OCI-LY7 (cell line): ENCODE results near the gene RPLP2. TPM values are rescaled to one million over a fixed set of nuclear protein-coding genes. Genes with fewer than 3 reads are reported as not detected.

Experiments used
- BruUV-seq: library from RNA; stranded (reverse); fragments of 400-500 nt; replicated peaks from 2 replicates; lab custom pipeline; 2021; lab: Mats Ljungman, UMichigan
- CTCF ChIA-PET: fragments of 300-600 bp; sonication (Branson Sonifier 250); formaldehyde crosslinking; loops from one replicate; lab custom pipeline; 2022; ENCODE audit warnings: antibody characterized with exemption; ENCODE audit not compliant: unreplicated experiment; lab: Charles Lee
- POLR2A ChIA-PET: fragments of 300-600 bp; sonication (Branson Sonifier 250); formaldehyde crosslinking; loops from one replicate; lab custom pipeline; 2022; ENCODE audit warnings: antibody characterized with exemption; lab: Charles Lee
- DNase-seq: peaks from one replicate; pipeline ENCODE4 v3.0.0-alpha.2; 2015; ENCODE audit warnings: low spot score
- H2AFZ ChIP-seq: fragments of 200-600 bp; sonication (generic), shearing (Covaris generic); 2 replicates; pipeline ENCODE4 v1.6.1; 2014; ENCODE audit warnings: mild to moderate bottlenecking, antibody characterized with exemption, low read length, moderate library complexity
- H3K27ac ChIP-seq: fragments of 200-600 bp; sonication (generic); 2 replicates; pipeline ENCODE4 v1.5.1; 2014; ENCODE audit warnings: mixed run types, low read depth, mild to moderate bottlenecking, moderate library complexity, low read length, inconsistent platforms; ENCODE audit not compliant: poor library complexity, severe bottlenecking
- H3K36me3 ChIP-seq: fragments of 200-600 bp; sonication (generic); 2 replicates; pipeline ENCODE4 v1.6.1; 2014; ENCODE audit warnings: mild to moderate bottlenecking, antibody characterized with exemption, low read length, moderate library complexity, mixed read lengths; ENCODE audit not compliant: insufficient read depth
- H3K4me1 ChIP-seq: fragments of 200-600 bp; sonication (generic); 2 replicates; pipeline ENCODE4 v1.5.1; 2014; ENCODE audit warnings: mild to moderate bottlenecking, low read length; ENCODE audit not compliant: insufficient read depth, poor library complexity, severe bottlenecking
- H3K4me2 ChIP-seq: fragments of 200-600 bp; sonication (generic); 2 replicates; pipeline ENCODE4 v1.6.1; 2014; ENCODE audit warnings: mild to moderate bottlenecking, low read length
- H3K4me3 ChIP-seq: fragments of 200-600 bp; sonication (generic); 2 replicates; pipeline ENCODE4 v1.5.1; 2014; ENCODE audit warnings: mild to moderate bottlenecking, low read depth, low read length; ENCODE audit not compliant: poor library complexity, severe bottlenecking
- H3K79me2 ChIP-seq: fragments of 200-600 bp; sonication (generic); 2 replicates; pipeline ENCODE4 v1.6.1; 2016; ENCODE audit warnings: low read depth, mild to moderate bottlenecking, low read length, moderate library complexity, mixed read lengths; ENCODE audit not compliant: insufficient read depth
- H3K9me2 ChIP-seq: fragments of 200-600 bp; sonication (generic); 2 replicates; pipeline ENCODE4 v1.6.1; 2016; ENCODE audit warnings: mild to moderate bottlenecking, low read length, mixed read lengths; ENCODE audit not compliant: insufficient read depth
- H3K9me3 ChIP-seq: fragments of 200-600 bp; sonication (generic); 2 replicates; pipeline ENCODE4 v1.6.1; 2014; ENCODE audit warnings: mild to moderate bottlenecking, mixed run types, low read length, mixed read lengths
- H4K20me1 ChIP-seq: fragments of 200-600 bp; sonication (generic); 2 replicates; pipeline ENCODE4 v1.6.1; 2014; ENCODE audit warnings: mild to moderate bottlenecking, antibody characterized with exemption, low read length, moderate library complexity, mixed read lengths; ENCODE audit not compliant: insufficient read depth
- EZH2phosphoT487 ChIP-seq: fragments of 200-600 bp; sonication (generic); IDR thresholded peaks from 2 replicates; pipeline ENCODE4 v1.6.1; 2018; ENCODE audit warnings: low read depth, borderline replicate concordance, mild to moderate bottlenecking, mixed run types, antibody characterized with exemption, low read length, moderate library complexity, mixed read lengths
- intact Hi-C: fragments of 100-400 bp; cut with micrococcal nuclease; formaldehyde crosslinking; loops from one replicate; pipeline ENCODE4 v1.10.0; 2022; ENCODE audit not compliant: unreplicated experiment
- total RNA-seq, 2 experiments: library from RNA; depleted of rRNA in 1 of 2; stranded (reverse); fragments of >200 nt in 1 of 2; shearing (Covaris generic) in 1 of 2; gene quantifications; 2 replicates each; pipeline ENCODE4 v1.2.3, GENCODE V29; 2014 to 2022
- TF ChIP-seq, protein P1 (sequence below): fragments of 200-600 bp; sonication (generic); conservative IDR thresholded peaks from 2 replicates; pipeline ENCODE4 v1.5.1; 2014; ENCODE audit warnings: mild to moderate bottlenecking, antibody characterized with exemption, low read length, moderate library complexity, mixed read lengths

The RPLP2 gene
- total RNA-seq, 2 experiments from 2014 or later: 1,564 to 3,147 TPM

DNA sequence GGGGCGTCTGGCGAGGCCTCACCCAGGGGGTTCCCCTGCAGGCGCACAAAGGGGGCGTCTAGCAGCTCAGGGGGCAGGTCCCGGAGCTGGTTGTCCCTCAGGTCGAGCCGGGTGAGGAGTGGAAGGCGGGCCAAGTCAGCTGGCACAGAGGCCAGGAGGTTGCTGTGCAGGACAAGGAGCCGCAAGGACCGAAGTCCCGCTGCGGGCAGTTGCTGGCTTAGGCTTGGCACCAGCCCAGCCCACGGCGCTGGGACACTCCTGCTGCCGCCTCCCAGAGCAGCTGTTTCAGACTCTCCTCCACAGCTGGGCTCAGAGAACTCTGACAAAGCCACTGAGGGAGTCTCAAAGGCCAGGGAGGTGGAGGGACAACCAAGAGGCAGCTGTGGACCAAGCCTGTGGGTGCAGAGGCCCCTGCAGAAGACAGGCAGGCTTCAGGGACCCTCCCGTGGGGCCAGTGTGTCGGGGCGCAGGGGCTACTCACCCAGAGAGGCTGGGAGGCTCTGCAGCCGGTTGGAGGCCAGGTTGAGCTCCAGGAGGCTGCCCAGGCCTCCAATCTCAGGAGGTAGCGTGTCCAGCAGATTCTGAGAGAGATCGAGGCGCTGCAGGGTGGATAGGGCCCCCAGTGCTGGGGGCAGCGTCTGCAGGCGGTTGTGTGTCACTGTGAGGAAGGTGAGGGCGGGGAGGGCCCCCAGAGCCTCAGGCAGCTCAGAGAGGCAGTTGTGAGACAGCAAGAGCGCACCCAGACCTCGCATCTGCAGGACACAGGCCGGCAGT, 6.9 kb upstream of the RPLP2 start:
- peaks cover 30% of the 10 kb centered on the region; the same call in 1 of the 2 replicates for H3K36me3 ChIP-seq
- intact Hi-C loops: no loop called here
- peaks cover 35% of the 10 kb centered on the region for H3K4me1 ChIP-seq
- ChIA-PET CTCF (no interaction called here), POLR2A (no interaction called here)
- H4K20me1 ChIP-seq: no peaks in the 10 kb centered on the region
- no peak overlapping the region for H3K27ac ChIP-seq
- H2AFZ ChIP-seq: no peak overlapping the region
- H3K9me3 ChIP-seq: no peaks in the 10 kb centered on the region
- BruUV-seq: no TSS peak
- no peaks in the 10 kb centered on the region for H3K9me2 ChIP-seq
- no peak overlapping the region for H3K4me3 ChIP-seq
- TF ChIP-seq, protein P1, sequence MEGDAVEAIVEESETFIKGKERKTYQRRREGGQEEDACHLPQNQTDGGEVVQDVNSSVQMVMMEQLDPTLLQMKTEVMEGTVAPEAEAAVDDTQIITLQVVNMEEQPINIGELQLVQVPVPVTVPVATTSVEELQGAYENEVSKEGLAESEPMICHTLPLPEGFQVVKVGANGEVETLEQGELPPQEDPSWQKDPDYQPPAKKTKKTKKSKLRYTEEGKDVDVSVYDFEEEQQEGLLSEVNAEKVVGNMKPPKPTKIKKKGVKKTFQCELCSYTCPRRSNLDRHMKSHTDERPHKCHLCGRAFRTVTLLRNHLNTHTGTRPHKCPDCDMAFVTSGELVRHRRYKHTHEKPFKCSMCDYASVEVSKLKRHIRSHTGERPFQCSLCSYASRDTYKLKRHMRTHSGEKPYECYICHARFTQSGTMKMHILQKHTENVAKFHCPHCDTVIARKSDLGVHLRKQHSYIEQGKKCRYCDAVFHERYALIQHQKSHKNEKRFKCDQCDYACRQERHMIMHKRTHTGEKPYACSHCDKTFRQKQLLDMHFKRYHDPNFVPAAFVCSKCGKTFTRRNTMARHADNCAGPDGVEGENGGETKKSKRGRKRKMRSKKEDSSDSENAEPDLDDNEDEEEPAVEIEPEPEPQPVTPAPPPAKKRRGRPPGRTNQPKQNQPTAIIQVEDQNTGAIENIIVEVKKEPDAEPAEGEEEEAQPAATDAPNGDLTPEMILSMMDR: no peak
- TF ChIP-seq EZH2phosphoT487: no peak
- peaks cover 4% of the 10 kb centered on the region; the same call in 1 of the 2 replicates for H3K79me2 ChIP-seq
- DNase-seq: no peak
- H3K4me2 ChIP-seq: peak overlapping the region; percentile 94

DNA sequence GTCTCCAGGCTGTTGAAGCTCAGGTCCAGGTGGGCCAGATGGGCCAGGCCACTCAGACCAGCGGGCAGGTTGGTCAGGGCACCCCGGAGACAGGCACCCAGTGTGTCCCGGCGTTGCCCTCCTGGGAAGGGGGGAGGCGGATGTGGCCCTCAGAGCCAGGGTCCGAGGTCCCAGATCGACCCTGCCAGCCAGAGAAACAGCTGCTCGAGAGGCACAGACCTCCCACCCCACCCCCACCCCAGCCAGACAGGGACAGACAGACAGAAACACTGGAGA, 6.4 kb upstream of the RPLP2 start:
- TF ChIP-seq EZH2phosphoT487: no peak
- Histone ChIP-seq H3K4me2 (peak overlapping the region; percentile 94), H3K36me3 (peaks cover 30% of the 10 kb centered on the region; the same call in 1 of the 2 replicates), H3K27ac (no peak overlapping the region), H3K9me2 (no peaks in the 10 kb centered on the region), H3K79me2 (peaks cover 9% of the 10 kb centered on the region; the same call in 1 of the 2 replicates), H4K20me1 (no peaks in the 10 kb centered on the region), H2AFZ (no peak overlapping the region), H3K4me1 (peaks cover 38% of the 10 kb centered on the region), H3K4me3 (peak overlapping the region; percentile 86), H3K9me3 (no peaks in the 10 kb centered on the region)
- BruUV-seq: no TSS peak
- ChIA-PET CTCF (no interaction called here), POLR2A (no interaction called here)
- intact Hi-C loops: no loop called here
- no peak for DNase-seq

DNA sequence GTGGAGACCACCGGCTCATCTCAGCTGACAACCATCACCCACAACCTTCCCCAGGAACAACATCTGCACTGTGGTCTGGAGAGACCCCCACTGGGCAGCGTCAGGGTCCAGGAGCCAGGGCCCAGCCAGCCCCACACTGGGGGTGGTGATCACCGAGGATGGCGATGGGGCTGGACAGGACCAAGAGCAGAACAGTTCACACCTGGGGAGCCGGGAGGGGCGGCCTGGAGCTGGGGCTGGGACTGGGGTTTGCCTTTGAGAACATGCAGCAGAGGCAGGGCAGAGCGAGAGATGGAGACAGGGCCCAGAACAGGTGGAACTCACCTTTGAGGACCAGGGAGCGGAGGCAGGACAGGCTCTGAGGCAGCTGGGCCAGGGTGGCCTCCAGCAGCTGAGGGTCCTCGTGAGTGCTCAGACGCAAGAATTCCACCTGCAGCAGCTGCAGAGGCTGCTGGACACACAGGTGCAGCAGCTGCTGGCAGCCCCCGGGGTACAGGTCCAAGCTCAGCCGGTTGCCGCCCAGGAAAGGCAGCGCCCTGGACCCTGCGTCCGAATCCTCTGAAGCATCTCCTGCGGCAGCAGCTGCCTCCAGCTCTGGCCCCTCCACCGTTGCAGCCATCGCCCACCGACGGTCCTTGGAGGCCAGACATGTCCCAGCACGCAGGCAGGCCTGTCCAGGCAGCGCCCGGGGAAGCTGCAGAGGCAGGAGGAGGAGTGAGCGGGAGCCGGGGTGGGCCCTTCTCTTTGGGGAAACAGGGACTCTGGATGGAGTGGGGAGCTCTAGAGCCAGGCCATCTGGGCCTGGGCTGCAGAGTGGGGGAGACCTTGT, 5.8 kb upstream of the RPLP2 start:
- BruUV-seq: no TSS peak
- TF ChIP-seq EZH2phosphoT487: no peak
- TF ChIP-seq, protein P1: no peak
- Histone ChIP-seq H2AFZ (no peak overlapping the region), H3K9me2 (no peaks in the 10 kb centered on the region), H4K20me1 (no peaks in the 10 kb centered on the region), H3K27ac (peak overlapping the region; percentile 83), H3K4me1 (peaks cover 38% of the 10 kb centered on the region), H3K36me3 (peaks cover 28% of the 10 kb centered on the region; the same call in 1 of the 2 replicates), H3K79me2 (peaks cover 15% of the 10 kb centered on the region; the same call in 1 of the 2 replicates), H3K4me3 (peak overlapping the region; percentile 86), H3K9me3 (no peaks in the 10 kb centered on the region), H3K4me2 (peak overlapping the region; percentile 94)
- DNase-seq: no peak
- CTCF ChIA-PET: no interaction called here
- intact Hi-C loops: no loop called here
- POLR2A ChIA-PET: no interaction called here
